Gastroesophageal sphincter (tissue), 4 donors: ENCODE data around the gene DCC. TPM values are rescaled to one million over a fixed set of nuclear protein-coding genes. Genes with fewer than 3 reads are reported as not detected.

Experiments used
- ATAC-seq: fragments of 150-250 bp; one replicate; pipeline ENCODE4 v1.9.1; 2016; ENCODE audit warnings: mild to moderate bottlenecking, moderate library complexity
- H3K27ac ChIP-seq, 4 donors: fragments of 200-600 bp; sonication (generic) in 3 of 4; 1 replicate in 3 of 4; 2 replicates in 1 of 4; pipeline ENCODE4 v1.5.1; 2016 to 2019
- H3K27me3 ChIP-seq: fragments of 200-600 bp; sonication (generic); one replicate; pipeline ENCODE4 v1.5.1; 2019
- H3K36me3 ChIP-seq, 2 donors: fragments of 200-600 bp; sonication (generic); one replicate each; pipeline ENCODE4 v1.5.1; 2019; ENCODE audit warnings: control low read depth in 1 of 2
- H3K4me1 ChIP-seq, 3 donors: fragments of 200-600 bp; sonication (generic); 1 replicate in 2 of 3; 2 replicates in 1 of 3; pipeline ENCODE4 v1.5.1; 2016 to 2019; ENCODE audit warnings: control low read depth in 2 of 3
- H3K4me3 ChIP-seq, 2 donors: fragments of 200-600 bp; sonication (generic); one replicate each; pipeline ENCODE4 v1.5.1; 2019; ENCODE audit warnings: mild to moderate bottlenecking in 1 of 2, moderate library complexity in 1 of 2
- H3K9me3 ChIP-seq, 3 donors: fragments of 200-600 bp; sonication (generic); one replicate each; pipeline ENCODE4 v1.5.1; 2017 to 2019; ENCODE audit warnings: control low read depth in 2 of 3
- EP300 ChIP-seq: sonication (generic); formaldehyde crosslinking; IDR thresholded peaks from one replicate; pipeline ENCODE4 v1.6.1; 2017; ENCODE audit warnings: antibody characterized with exemption, mild to moderate bottlenecking
- POLR2A ChIP-seq, 2 donors: fragments of 450-650 bp; IDR thresholded peaks; one replicate each; pipeline ENCODE4 v1.6.1; 2017; ENCODE audit warnings: antibody characterized with exemption in 2 of 2, mild to moderate bottlenecking in 2 of 2, moderate library complexity in 1 of 2
- POLR2AphosphoS5 ChIP-seq: sonication (generic); formaldehyde crosslinking; IDR thresholded peaks from one replicate; pipeline ENCODE4 v1.6.1; 2017; ENCODE audit warnings: antibody characterized with exemption
- WGBS, 2 donors: methylation state at CpG; one replicate each; pipeline ENCODE4 v1.1.5; 2018; ENCODE audit warnings: low coverage in 1 of 2; 5-methylcytosine and 5-hydroxymethylcytosine counted together
- total RNA-seq, 4 donors: library from RNA; depleted of rRNA; stranded (reverse); fragments of >200 nt; gene quantifications; one replicate each; pipeline ENCODE4 v1.1.0, GENCODE V29; 2016
- TF ChIP-seq, protein P1 (sequence below), 4 experiments: fragments of 200-600 bp in 2 of 4; fragments of 450-650 bp in 2 of 4; sonication (generic) in 1 of 4; IDR thresholded peaks; one replicate each; pipeline ENCODE4 v1.5.1; 2017 to 2019; ENCODE audit warnings: antibody characterized with exemption in 4 of 4, mild to moderate bottlenecking in 2 of 4, moderate library complexity in 2 of 4

The DCC gene
- total RNA-seq, 4 donors from 2014 or later, result 0.13 to 0.54 (median 0.47) TPM; not detected in 1

DNA sequence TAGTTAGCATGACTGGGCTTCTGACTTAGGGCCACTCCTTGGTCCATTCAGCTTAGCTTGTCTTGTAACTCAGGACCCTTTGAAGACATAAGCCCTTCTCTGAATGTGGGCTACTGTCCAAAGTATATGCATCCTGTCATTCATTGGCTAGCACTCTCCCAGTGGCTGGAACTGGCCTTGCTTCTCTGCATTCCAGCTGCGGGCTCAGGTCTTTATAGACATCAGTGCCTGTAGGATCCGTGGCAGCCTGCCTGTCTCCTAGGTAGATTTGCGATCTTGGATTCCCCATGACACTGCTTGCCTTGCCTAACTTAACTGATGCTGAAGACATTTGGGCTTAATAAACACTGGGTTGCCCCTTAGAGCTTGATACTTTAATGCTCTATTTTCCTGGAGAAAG, 170.1 kb downstream of the DCC start:
- H3K36me3 ChIP-seq, result no peaks in the 10 kb centered on the region
- no peak for ATAC-seq
- no peak for TF ChIP-seq EP300
- TF ChIP-seq POLR2AphosphoS5, result no peak
- TF ChIP-seq POLR2A (IDR thresholded peaks at IDR 0.05), result no peak
- TF ChIP-seq, protein P1, sequence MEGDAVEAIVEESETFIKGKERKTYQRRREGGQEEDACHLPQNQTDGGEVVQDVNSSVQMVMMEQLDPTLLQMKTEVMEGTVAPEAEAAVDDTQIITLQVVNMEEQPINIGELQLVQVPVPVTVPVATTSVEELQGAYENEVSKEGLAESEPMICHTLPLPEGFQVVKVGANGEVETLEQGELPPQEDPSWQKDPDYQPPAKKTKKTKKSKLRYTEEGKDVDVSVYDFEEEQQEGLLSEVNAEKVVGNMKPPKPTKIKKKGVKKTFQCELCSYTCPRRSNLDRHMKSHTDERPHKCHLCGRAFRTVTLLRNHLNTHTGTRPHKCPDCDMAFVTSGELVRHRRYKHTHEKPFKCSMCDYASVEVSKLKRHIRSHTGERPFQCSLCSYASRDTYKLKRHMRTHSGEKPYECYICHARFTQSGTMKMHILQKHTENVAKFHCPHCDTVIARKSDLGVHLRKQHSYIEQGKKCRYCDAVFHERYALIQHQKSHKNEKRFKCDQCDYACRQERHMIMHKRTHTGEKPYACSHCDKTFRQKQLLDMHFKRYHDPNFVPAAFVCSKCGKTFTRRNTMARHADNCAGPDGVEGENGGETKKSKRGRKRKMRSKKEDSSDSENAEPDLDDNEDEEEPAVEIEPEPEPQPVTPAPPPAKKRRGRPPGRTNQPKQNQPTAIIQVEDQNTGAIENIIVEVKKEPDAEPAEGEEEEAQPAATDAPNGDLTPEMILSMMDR (IDR thresholded peaks at IDR 0.05), result no peak
- H3K27me3 ChIP-seq, result no peaks in the 10 kb centered on the region
- H3K27ac ChIP-seq, result no peak overlapping the region
- WGBS, 2 donors, result 63 to 75% methylated on average over 2 to 3 of the region's 3 CpGs
- H3K4me3 ChIP-seq, result no peak overlapping the region
- no peaks in the 10 kb centered on the region for H3K4me1 ChIP-seq
- no peaks in the 10 kb centered on the region for H3K9me3 ChIP-seq

DNA sequence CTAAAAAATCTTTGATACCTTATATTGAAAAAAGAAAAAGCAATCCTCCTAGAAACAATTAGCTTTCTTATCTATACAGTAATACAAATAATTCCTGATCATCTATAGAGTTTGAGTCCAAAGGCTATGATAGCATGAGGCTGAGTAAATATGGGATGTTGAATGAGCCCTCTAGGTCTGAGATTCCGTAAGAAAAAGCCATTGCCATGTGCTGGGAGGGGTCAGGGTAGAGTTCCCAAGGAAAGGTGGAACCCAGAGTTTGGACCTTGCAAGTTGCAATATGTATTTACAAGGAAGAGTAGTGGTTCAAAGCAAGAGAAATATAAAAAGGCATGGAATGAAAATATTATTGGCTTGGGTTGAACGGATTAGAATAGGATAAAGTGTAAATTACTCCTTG, 178.1 kb downstream of the DCC start:
- no peaks in the 10 kb centered on the region for H3K4me1 ChIP-seq
- 85 to 96% methylated on average over 2 of the region's 2 CpGs for WGBS, 2 donors
- ATAC-seq, result no peak
- H3K27ac ChIP-seq, result no peak overlapping the region
- no peaks in the 10 kb centered on the region for H3K9me3 ChIP-seq
- no peak overlapping the region for H3K4me3 ChIP-seq
- TF ChIP-seq, protein P1 (IDR thresholded peaks at IDR 0.05), result no peak
- TF ChIP-seq POLR2A (IDR thresholded peaks at IDR 0.05) (no peak), POLR2AphosphoS5 (no peak), EP300 (no peak)
- no peaks in the 10 kb centered on the region for H3K36me3 ChIP-seq
- no peaks in the 10 kb centered on the region for H3K27me3 ChIP-seq

DNA sequence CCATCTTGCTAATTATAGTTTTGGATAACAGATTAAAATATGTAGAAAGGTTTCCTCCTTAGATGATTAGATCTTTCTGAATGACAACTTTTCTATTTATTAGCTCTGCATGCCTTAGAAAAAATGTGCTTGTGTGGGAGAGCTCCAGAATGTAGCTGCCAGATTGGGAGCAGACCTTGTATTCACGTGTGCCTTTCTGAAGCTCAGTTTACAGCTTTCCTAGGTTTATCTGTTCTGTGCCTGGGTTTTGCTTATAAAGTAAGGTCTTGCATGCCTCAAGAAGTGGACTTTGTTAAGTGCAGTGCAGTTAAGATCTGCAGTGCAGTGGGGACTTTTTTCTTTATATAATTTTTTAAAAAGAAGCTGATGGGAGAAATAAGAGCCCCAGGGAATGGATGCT, 179.0 kb downstream of the DCC start:
- no peak for ATAC-seq
- no peak overlapping the region for H3K4me3 ChIP-seq
- no peaks in the 10 kb centered on the region for H3K27me3 ChIP-seq
- H3K4me1 ChIP-seq, result no peaks in the 10 kb centered on the region
- WGBS, 2 donors, result 14 to 18% methylated on average over 1 of the region's 1 CpG
- no peaks in the 10 kb centered on the region for H3K9me3 ChIP-seq
- TF ChIP-seq POLR2A (IDR thresholded peaks at IDR 0.05), result no peak
- TF ChIP-seq POLR2AphosphoS5, result no peak
- TF ChIP-seq, protein P1 (IDR thresholded peaks at IDR 0.05), result no peak
- TF ChIP-seq EP300, result no peak
- H3K36me3 ChIP-seq, result no peaks in the 10 kb centered on the region
- H3K27ac ChIP-seq, result no peak overlapping the region

DNA sequence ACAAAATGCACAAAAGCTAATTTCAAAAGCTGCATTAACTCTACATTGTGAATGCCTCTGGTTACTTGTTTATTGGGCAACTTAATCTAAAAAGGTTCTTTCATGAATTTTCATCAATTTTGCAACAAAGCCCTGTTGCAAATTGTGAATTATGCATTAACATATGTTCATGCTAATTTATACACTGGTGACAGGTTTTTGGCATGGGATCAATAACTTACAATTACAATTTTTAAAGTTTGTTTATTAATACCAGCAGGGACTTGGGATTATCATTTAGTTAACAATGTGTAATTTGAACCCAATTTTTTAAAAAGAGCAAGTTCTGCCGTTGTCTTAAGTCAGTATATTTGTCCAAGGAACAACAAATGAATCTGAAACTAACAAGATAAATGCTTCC, 183.6 kb downstream of the DCC start:
- TF ChIP-seq, protein P1 (IDR thresholded peaks at IDR 0.05), result no peak
- TF ChIP-seq POLR2A (IDR thresholded peaks at IDR 0.05) (no peak), POLR2AphosphoS5 (no peak), EP300 (no peak)
- 24 to 27% methylated on average over 1 of the region's 1 CpG for WGBS, 2 donors
- Histone ChIP-seq H3K9me3 (no peaks in the 10 kb centered on the region), H3K36me3 (no peaks in the 10 kb centered on the region), H3K4me1 (no peaks in the 10 kb centered on the region), H3K27ac (no peak overlapping the region), H3K4me3 (no peak overlapping the region), H3K27me3 (no peaks in the 10 kb centered on the region)
- ATAC-seq, result no peak

DNA sequence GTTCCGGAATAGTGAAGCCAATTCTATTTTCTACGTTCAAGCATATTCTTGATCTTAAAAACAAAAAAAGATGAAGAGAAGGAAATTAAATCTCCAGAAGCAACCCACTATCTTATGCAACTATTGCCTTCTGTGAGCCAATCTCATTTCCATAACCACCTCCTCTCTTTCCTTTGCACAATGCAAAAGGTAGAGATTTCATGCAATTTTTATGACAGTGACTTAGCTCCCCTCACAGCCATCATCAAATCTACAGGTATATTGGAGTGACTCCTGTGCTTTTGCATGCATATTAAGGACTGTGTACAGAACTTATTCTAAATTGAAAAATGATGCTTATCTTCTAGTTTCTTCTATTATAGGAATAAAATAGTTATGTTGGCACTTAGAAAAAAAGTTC, 191.8 kb downstream of the DCC start:
- no peak for TF ChIP-seq POLR2AphosphoS5
- TF ChIP-seq EP300, result no peak
- TF ChIP-seq, protein P1 (IDR thresholded peaks at IDR 0.05), result no peak
- TF ChIP-seq POLR2A (IDR thresholded peaks at IDR 0.05), result no peak
- Histone ChIP-seq H3K4me1 (no peaks in the 10 kb centered on the region), H3K27me3 (no peaks in the 10 kb centered on the region), H3K9me3 (no peaks in the 10 kb centered on the region), H3K27ac (no peak overlapping the region), H3K4me3 (no peak overlapping the region), H3K36me3 (no peaks in the 10 kb centered on the region)
- 81 to 95% methylated on average over 2 of the region's 2 CpGs for WGBS, 2 donors
- ATAC-seq, result no peak
